GM12891 (cell line): ENCODE results near the gene CD2.

Experiments used
- DNase-seq: peaks from one replicate; pipeline ENCODE4 v3.0.0; 2011; ENCODE audit warnings: low spot score; ENCODE audit not compliant: insufficient read length
- FAIRE-seq: peaks from 2 replicates; lab custom pipeline; 2011; peaks lifted over from hg19 to GRCh38; lab: Jason Lieb, UNC
- PAX5 ChIP-seq: IDR thresholded peaks from 2 replicates; pipeline ENCODE4 v1.6.1; 2011; ENCODE audit warnings: low read length, moderate library complexity, mild to moderate bottlenecking; ENCODE audit not compliant: insufficient read depth, severe bottlenecking
- POLR2A ChIP-seq: IDR thresholded peaks from 2 replicates; pipeline ENCODE4 v1.6.1; 2011; ENCODE audit warnings: low read depth, low read length, control low read depth
- POLR2AphosphoS5 ChIP-seq: IDR thresholded peaks from 2 replicates; pipeline ENCODE4 v1.6.1; 2011; ENCODE audit warnings: low read depth, low read length, control low read depth
- POU2F2 ChIP-seq: IDR thresholded peaks from 2 replicates; pipeline ENCODE4 v1.6.1; 2011; ENCODE audit warnings: low read depth, mild to moderate bottlenecking, control low read depth, low read length, moderate library complexity
- SPI1 ChIP-seq: IDR thresholded peaks from 2 replicates; pipeline ENCODE4 v1.6.1; 2011; ENCODE audit warnings: low read depth, low read length, control low read depth
- TAF1 ChIP-seq: IDR thresholded peaks from 2 replicates; pipeline ENCODE4 v1.6.1; 2011; ENCODE audit warnings: low read depth, low read length, control low read depth

Gene CD2

GRCh38 chr1:116763787-116764465, 9.7 kb downstream of the CD2 start:
- FAIRE-seq = no peak
- no peak for DNase-seq
- TF ChIP-seq TAF1 = no peak
- TF ChIP-seq SPI1 = no peak
- TF ChIP-seq POLR2AphosphoS5 = no peak
- no peak for TF ChIP-seq POU2F2
- no peak for TF ChIP-seq PAX5
- no peak for TF ChIP-seq POLR2A

GRCh38 chr1:116764466-116764898, 10.3 kb downstream of the CD2 start:
- FAIRE-seq (no peak), DNase-seq (no peak)
- TF ChIP-seq TAF1 = no peak
- TF ChIP-seq POU2F2 = no peak
- no peak for TF ChIP-seq POLR2A
- TF ChIP-seq POLR2AphosphoS5 = no peak
- no peak for TF ChIP-seq SPI1
- TF ChIP-seq PAX5 = no peak

GRCh38 chr1:116764906-116765862, 11.0 kb downstream of the CD2 start:
- DNase-seq (no peak), FAIRE-seq (no peak)
- no peak for TF ChIP-seq PAX5
- TF ChIP-seq SPI1 = no peak
- TF ChIP-seq POU2F2 = no peak
- TF ChIP-seq POLR2A = no peak
- no peak for TF ChIP-seq POLR2AphosphoS5
- no peak for TF ChIP-seq TAF1

DNA sequence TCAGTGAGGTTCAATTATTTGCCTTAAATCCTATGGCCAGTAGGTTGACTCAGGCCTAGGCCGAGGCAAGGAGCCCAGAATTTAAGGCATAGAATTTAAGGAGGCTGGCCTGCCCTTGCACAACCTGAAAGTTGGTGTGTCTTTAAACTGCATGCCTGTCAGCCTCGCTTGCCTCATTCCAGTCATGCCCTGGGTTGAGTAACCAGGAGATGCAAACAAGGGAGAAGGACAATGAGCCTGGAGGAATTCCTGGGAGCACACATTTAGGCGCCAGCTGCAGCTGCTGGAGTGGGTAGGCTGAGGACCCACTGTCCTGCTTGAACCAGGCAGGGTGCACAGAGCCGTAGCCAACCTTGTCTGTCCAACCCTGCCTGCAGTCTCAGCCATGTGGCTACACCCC, 11.7 kb downstream of the CD2 start:
- TF ChIP-seq TAF1 (no peak), PAX5 (no peak), POLR2A (no peak), POLR2AphosphoS5 (no peak), SPI1 (no peak), POU2F2 (no peak)
- no peak for FAIRE-seq
- no peak for DNase-seq

GRCh38 chr1:116766616-116767469, 12.6 kb downstream of the CD2 start:
- TF ChIP-seq PAX5 (no peak), TAF1 (no peak), POU2F2 (no peak), POLR2A (no peak), SPI1 (no peak), POLR2AphosphoS5 (no peak)
- DNase-seq (no peak), FAIRE-seq (no peak)

DNA sequence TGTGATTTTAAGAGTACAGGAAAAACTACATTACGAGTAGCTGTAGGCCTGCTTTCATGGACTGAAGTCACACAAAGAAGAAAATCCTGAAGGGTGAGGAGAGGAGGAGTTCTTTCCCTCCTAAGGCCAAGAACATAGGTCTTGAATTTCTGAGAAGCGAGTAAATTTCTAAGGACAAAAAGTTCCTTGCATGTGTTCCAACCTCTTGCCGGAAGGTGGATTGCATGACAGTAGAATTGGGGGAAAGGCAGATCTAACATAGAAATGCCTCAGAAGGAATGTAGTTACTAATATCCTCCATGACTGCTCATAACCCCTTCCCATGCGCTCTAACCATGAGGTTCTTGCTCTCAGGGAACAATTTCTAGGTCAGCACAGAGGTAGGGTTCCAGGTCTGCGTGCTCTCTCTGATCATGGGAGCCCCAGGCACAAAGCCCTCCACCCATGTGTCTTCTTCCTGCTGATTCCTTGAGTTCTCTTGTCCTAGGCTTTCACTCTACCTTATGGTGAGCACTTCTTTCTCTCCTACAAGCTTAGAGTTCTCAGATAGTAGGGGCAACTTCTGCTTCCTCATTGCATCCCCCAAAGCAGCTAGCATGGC, 13.7 kb downstream of the CD2 start:
- no peak for TF ChIP-seq TAF1
- TF ChIP-seq POLR2A = no peak
- TF ChIP-seq POU2F2 = no peak
- no peak for TF ChIP-seq POLR2AphosphoS5
- no peak for TF ChIP-seq SPI1
- no peak for TF ChIP-seq PAX5
- FAIRE-seq (no peak), DNase-seq (no peak)

GRCh38 chr1:116768416-116769103, 14.3 kb downstream of the CD2 start:
- no peak for FAIRE-seq

GRCh38 chr1:116769104-116769452, 14.8 kb downstream of the CD2 start:
- TF ChIP-seq POLR2A (no peak), POU2F2 (no peak), POLR2AphosphoS5 (no peak), SPI1 (no peak)
- FAIRE-seq (no peak), DNase-seq (no peak)

More at GRCh38 chr1:116768416-116769103, 14.3 kb downstream of the CD2 start:
- no peak for DNase-seq
- no peak for TF ChIP-seq SPI1
- no peak for TF ChIP-seq POLR2A
- TF ChIP-seq TAF1 = no peak
- no peak for TF ChIP-seq PAX5
- no peak for TF ChIP-seq POU2F2
- no peak for TF ChIP-seq POLR2AphosphoS5
